HepG2 (cell line): ENCODE measurements around the gene PSMD1. TPM values are rescaled to one million over a fixed set of nuclear protein-coding genes. Genes with fewer than 3 reads are reported as not detected.

ENCODE experiments used
- AGO1 ChIP-seq: fragments of 200-400 bp; formaldehyde crosslinking; IDR thresholded peaks from 2 replicates; pipeline ENCODE4 v1.6.1; 2017; ENCODE audit warnings: mild to moderate bottlenecking, low read depth, low read length, moderate library complexity; ENCODE audit not compliant: poor library complexity, severe bottlenecking
- CBX2 ChIP-seq, 2 experiments: fragments of 200-600 bp in 1 of 2; sonication (generic); formaldehyde crosslinking in 1 of 2; IDR thresholded peaks; 2 replicates each; pipeline versions ENCODE4 v1.7.0 to v1.8.1; 2018 to 2022; ENCODE audit warnings: low read depth in 2 of 2, low read length in 1 of 2, mild to moderate bottlenecking in 1 of 2, missing genetic modification reagents in 1 of 2
- CEBPG ChIP-seq: IDR thresholded peaks from 2 replicates; pipeline ENCODE4 v1.6.1; 2016
- FOXJ3 ChIP-seq: sonication (generic); formaldehyde crosslinking; IDR thresholded peaks from 2 replicates; pipeline ENCODE4 v1.4.0; 2020; ENCODE audit warnings: missing genetic modification reagents, mild to moderate bottlenecking, borderline replicate concordance
- HNF4G ChIP-seq, 2 experiments: sonication (generic) in 1 of 2; formaldehyde crosslinking in 1 of 2; IDR thresholded peaks; 2 replicates each; pipeline versions ENCODE4 v1.4.0 to v1.6.1; 2011 to 2020; ENCODE audit warnings: borderline replicate concordance in 2 of 2, low read depth in 2 of 2, mild to moderate bottlenecking in 2 of 2, low read length in 1 of 2, missing genetic modification reagents in 1 of 2, moderate library complexity in 1 of 2
- ISL2 ChIP-seq: sonication (generic); formaldehyde crosslinking; IDR thresholded peaks from 2 replicates; pipeline ENCODE4 v1.5.0; 2020; ENCODE audit warnings: missing genetic modification reagents
- KAT8 ChIP-seq: IDR thresholded peaks from 2 replicates; pipeline ENCODE4 v1.6.1; 2016; ENCODE audit warnings: missing genetic modification reagents, missing compliant biosample characterization
- MAFK ChIP-seq, 2 experiments: IDR thresholded peaks in 1 of 2; conservative IDR thresholded peaks in 1 of 2; 2 replicates each; pipeline ENCODE4 v1.6.1; 2011; ENCODE audit warnings: improper control_type of control experiment in 2 of 2, low read length in 2 of 2
- NFAT5 ChIP-seq: sonication (generic); formaldehyde crosslinking; IDR thresholded peaks from 2 replicates; pipeline ENCODE4 v1.4.0; 2020; ENCODE audit warnings: missing genetic modification reagents
- RARA ChIP-seq: IDR thresholded peaks from 2 replicates; pipeline ENCODE4 v1.6.1; 2016; ENCODE audit warnings: missing genetic modification reagents, missing compliant biosample characterization
- RFX5 ChIP-seq: IDR thresholded peaks from 2 replicates; pipeline ENCODE4 v1.6.1; 2011; ENCODE audit warnings: low read depth, low read length, improper control_type of control experiment
- SP5 ChIP-seq: IDR thresholded peaks from 2 replicates; pipeline ENCODE4 v1.6.1; 2016; ENCODE audit warnings: low read depth, borderline replicate concordance
- THAP11 ChIP-seq: IDR thresholded peaks from 2 replicates; pipeline ENCODE4 v1.6.1; 2016; ENCODE audit warnings: missing biosample characterization, missing genetic modification reagents
- THAP7 ChIP-seq: sonication (generic); formaldehyde crosslinking; IDR thresholded peaks from 2 replicates; pipeline ENCODE4 v1.8.1; 2023; ENCODE audit warnings: mild to moderate bottlenecking, missing genetic modification reagents
- TMF1 ChIP-seq: sonication (generic); formaldehyde crosslinking; IDR thresholded peaks from 2 replicates; pipeline ENCODE4 v1.8.1; 2022; ENCODE audit warnings: low read depth, missing genetic modification reagents
- ZFP1 ChIP-seq: IDR thresholded peaks from 2 replicates; pipeline ENCODE4 v1.6.1; 2016
- ZNF282 ChIP-seq: fragments of 450-650 bp; IDR thresholded peaks from 2 replicates; pipeline ENCODE4 v1.6.1; 2018; ENCODE audit not compliant: partially characterized antibody
- ZNF678 ChIP-seq: sonication (generic); formaldehyde crosslinking; IDR thresholded peaks from 2 replicates; pipeline ENCODE4 v1.4.0; 2020; ENCODE audit warnings: mild to moderate bottlenecking, missing genetic modification reagents
- ZNF703 ChIP-seq: sonication (generic); formaldehyde crosslinking; IDR thresholded peaks from 2 replicates; pipeline ENCODE4 v1.5.1; 2020; ENCODE audit warnings: missing genetic modification reagents, mild to moderate bottlenecking, moderate library complexity, borderline replicate concordance
- ZNF780A ChIP-seq: sonication (generic); formaldehyde crosslinking; IDR thresholded peaks from 2 replicates; pipeline ENCODE4 v1.8.0; 2022; ENCODE audit warnings: mild to moderate bottlenecking, missing genetic modification reagents, moderate library complexity
- ZSCAN25 ChIP-seq: sonication (generic); formaldehyde crosslinking; IDR thresholded peaks from 2 replicates; pipeline ENCODE4 v1.8.0; 2022; ENCODE audit warnings: mild to moderate bottlenecking, missing genetic modification reagents
- polyA plus RNA-seq, 8 experiments: library from polyadenylated mRNA; depleted of rRNA in 3 of 8; stranded (reverse) in 7 of 8; unstranded in 1 of 8; fragments of >200 nt; fragmentation: Illumina TruSeq in 4 of 8; extraction: Trizol in 4 of 8; gene quantifications; 2 replicates each; pipeline versions ENCODE4 v1.2.1 to v1.2.3, GENCODE V29; 2011 to 2016; ENCODE audit warnings: low read depth in 4 of 8, missing spikeins in 1 of 8, mixed read lengths in 1 of 8; ENCODE audit not compliant: insufficient read depth in 1 of 8
- total RNA-seq, 5 experiments: library from RNA; depleted of rRNA; stranded (reverse); fragments of >200 nt; fragmentation: Illumina TruSeq; extraction: Trizol; gene quantifications; 2 replicates each; pipeline ENCODE4 v1.2.3, GENCODE V29; 2016; ENCODE audit warnings: low read depth in 1 of 5
- TF ChIP-seq, protein P1 (sequence below): sonication (generic); formaldehyde crosslinking; IDR thresholded peaks from 2 replicates; pipeline ENCODE4 v1.4.0; 2020; ENCODE audit warnings: missing genetic modification reagents, mild to moderate bottlenecking, borderline replicate concordance

The PSMD1 gene
- total and polyA plus RNA-seq, 2 of the 13 experiments (the other 11 are each of a cell fraction or from before 2014, with no cell fraction given) = 136 to 191 TPM

DNA sequence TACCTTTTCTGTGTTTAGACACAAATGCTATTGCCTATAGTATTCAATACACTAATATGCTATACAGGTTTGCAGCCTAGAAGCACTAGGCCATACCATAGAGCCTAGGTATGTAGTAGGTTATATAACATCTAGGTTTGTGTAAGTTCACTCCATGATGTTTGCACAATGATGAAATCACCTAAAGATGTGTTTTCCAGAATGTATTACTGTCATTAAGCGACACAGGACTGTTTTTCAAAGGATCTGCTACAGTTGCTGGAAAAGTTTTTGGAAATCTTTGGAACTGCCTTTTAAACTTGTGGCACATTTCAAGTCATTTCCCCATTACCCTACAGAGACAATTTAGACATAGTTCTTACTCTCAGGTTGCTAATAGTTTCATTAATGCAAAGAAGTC lies 9.3 kb downstream of the PSMD1 start (continued):
- no peak for TF ChIP-seq RFX5
- TF ChIP-seq THAP7 (CRISPR knock-in tag) = no peak
- TF ChIP-seq ZNF703 (CRISPR knock-in tag) = no peak
- peak; percentile 57; the same call in 1 of the 2 replicates for TF ChIP-seq ISL2 (CRISPR knock-in tag)
- TF ChIP-seq AGO1 = no peak
- TF ChIP-seq ZSCAN25 (CRISPR knock-in tag) = no peak
- TF ChIP-seq ZNF282 = no peak
- peak; percentile 58; the same call in 1 of the 2 replicates for TF ChIP-seq ZFP1 (CRISPR knock-in tag)
- TF ChIP-seq ZNF678 (CRISPR knock-in tag) = no peak
- TF ChIP-seq CBX2 (IDR thresholded peaks at IDR 0.05; ENCODE audit: low read depth, low read length) = no peak
- TF ChIP-seq CBX2 (CRISPR knock-in tag; IDR thresholded peaks at IDR 0.05; ENCODE audit: low read depth) = no peak
- peak; percentile 59; the same call in 1 of the 2 replicates for TF ChIP-seq THAP11 (CRISPR knock-in tag)
- TF ChIP-seq KAT8 (CRISPR knock-in tag) = peak; percentile 58
- TF ChIP-seq HNF4G (IDR thresholded peaks at IDR 0.05; ENCODE audit: borderline replicate concordance, low read depth, low read length) = no peak
- TF ChIP-seq HNF4G (CRISPR knock-in tag; IDR thresholded peaks at IDR 0.05; ENCODE audit: borderline replicate concordance, low read depth) = no peak
- peak; percentile 55; the same call in 1 of the 2 replicates for TF ChIP-seq FOXJ3 (CRISPR knock-in tag)
- no peak for TF ChIP-seq ZNF780A (CRISPR knock-in tag)
- peak; percentile 95 for TF ChIP-seq CEBPG (CRISPR knock-in tag)
- TF ChIP-seq, protein P1, sequence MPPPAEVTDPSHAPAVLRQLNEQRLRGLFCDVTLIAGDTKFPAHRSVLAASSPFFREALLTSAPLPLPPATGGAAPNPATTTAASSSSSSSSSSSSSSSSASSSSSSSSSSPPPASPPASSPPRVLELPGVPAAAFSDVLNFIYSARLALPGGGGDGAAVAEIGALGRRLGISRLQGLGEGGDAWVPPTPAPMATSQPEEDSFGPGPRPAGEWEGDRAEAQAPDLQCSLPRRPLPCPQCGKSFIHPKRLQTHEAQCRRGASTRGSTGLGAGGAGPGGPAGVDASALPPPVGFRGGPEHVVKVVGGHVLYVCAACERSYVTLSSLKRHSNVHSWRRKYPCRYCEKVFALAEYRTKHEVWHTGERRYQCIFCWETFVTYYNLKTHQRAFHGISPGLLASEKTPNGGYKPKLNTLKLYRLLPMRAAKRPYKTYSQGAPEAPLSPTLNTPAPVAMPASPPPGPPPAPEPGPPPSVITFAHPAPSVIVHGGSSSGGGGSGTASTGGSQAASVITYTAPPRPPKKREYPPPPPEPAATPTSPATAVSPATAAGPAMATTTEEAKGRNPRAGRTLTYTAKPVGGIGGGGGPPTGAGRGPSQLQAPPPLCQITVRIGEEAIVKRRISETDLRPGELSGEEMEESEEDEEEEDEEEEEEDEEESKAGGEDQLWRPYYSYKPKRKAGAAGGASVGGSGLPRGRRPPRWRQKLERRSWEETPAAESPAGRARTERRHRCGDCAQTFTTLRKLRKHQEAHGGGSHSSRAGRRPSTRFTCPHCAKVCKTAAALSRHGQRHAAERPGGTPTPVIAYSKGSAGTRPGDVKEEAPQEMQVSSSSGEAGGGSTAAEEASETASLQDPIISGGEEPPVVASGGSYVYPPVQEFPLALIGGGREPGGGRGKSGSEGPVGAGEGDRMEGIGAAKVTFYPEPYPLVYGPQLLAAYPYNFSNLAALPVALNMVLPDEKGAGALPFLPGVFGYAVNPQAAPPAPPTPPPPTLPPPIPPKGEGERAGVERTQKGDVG (CRISPR knock-in tag) = no peak
- TF ChIP-seq RARA (CRISPR knock-in tag) = peak; percentile 88
- TF ChIP-seq MAFK (conservative IDR thresholded peaks at IDR 0.05 in 1 of 2, IDR thresholded peaks at IDR 0.05 in 1 of 2; ENCODE audit: low read length in 2 of 2) = no peak
- TF ChIP-seq TMF1 (CRISPR knock-in tag) = no peak
- TF ChIP-seq NFAT5 = no peak
- TF ChIP-seq SP5 (CRISPR knock-in tag) = no peak
